OCI-LY7 (cell line): ENCODE measurements around the gene STEAP3. TPM values are rescaled to one million over a fixed set of nuclear protein-coding genes. Genes with fewer than 3 reads are reported as not detected.

ENCODE experiments used
- BruUV-seq: library from RNA; stranded (reverse); fragments of 400-500 nt; replicated peaks from 2 replicates; lab custom pipeline; 2021; lab: Mats Ljungman, UMichigan
- CTCF ChIA-PET: fragments of 300-600 bp; sonication (Branson Sonifier 250); formaldehyde crosslinking; loops from one replicate; lab custom pipeline; 2022; ENCODE audit warnings: antibody characterized with exemption; ENCODE audit not compliant: unreplicated experiment; lab: Charles Lee
- POLR2A ChIA-PET: fragments of 300-600 bp; sonication (Branson Sonifier 250); formaldehyde crosslinking; loops from one replicate; lab custom pipeline; 2022; ENCODE audit warnings: antibody characterized with exemption; lab: Charles Lee
- DNase-seq: peaks from one replicate; pipeline ENCODE4 v3.0.0-alpha.2; 2015; ENCODE audit warnings: low spot score
- H2AFZ ChIP-seq: fragments of 200-600 bp; sonication (generic), shearing (Covaris generic); 2 replicates; pipeline ENCODE4 v1.6.1; 2014; ENCODE audit warnings: mild to moderate bottlenecking, antibody characterized with exemption, low read length, moderate library complexity
- H3K27ac ChIP-seq: fragments of 200-600 bp; sonication (generic); 2 replicates; pipeline ENCODE4 v1.5.1; 2014; ENCODE audit warnings: mixed run types, low read depth, mild to moderate bottlenecking, moderate library complexity, low read length, inconsistent platforms; ENCODE audit not compliant: poor library complexity, severe bottlenecking
- H3K36me3 ChIP-seq: fragments of 200-600 bp; sonication (generic); 2 replicates; pipeline ENCODE4 v1.6.1; 2014; ENCODE audit warnings: mild to moderate bottlenecking, antibody characterized with exemption, low read length, moderate library complexity, mixed read lengths; ENCODE audit not compliant: insufficient read depth
- H3K4me1 ChIP-seq: fragments of 200-600 bp; sonication (generic); 2 replicates; pipeline ENCODE4 v1.5.1; 2014; ENCODE audit warnings: mild to moderate bottlenecking, low read length; ENCODE audit not compliant: insufficient read depth, poor library complexity, severe bottlenecking
- H3K4me2 ChIP-seq: fragments of 200-600 bp; sonication (generic); 2 replicates; pipeline ENCODE4 v1.6.1; 2014; ENCODE audit warnings: mild to moderate bottlenecking, low read length
- H3K4me3 ChIP-seq: fragments of 200-600 bp; sonication (generic); 2 replicates; pipeline ENCODE4 v1.5.1; 2014; ENCODE audit warnings: mild to moderate bottlenecking, low read depth, low read length; ENCODE audit not compliant: poor library complexity, severe bottlenecking
- H3K79me2 ChIP-seq: fragments of 200-600 bp; sonication (generic); 2 replicates; pipeline ENCODE4 v1.6.1; 2016; ENCODE audit warnings: low read depth, mild to moderate bottlenecking, low read length, moderate library complexity, mixed read lengths; ENCODE audit not compliant: insufficient read depth
- H3K9me2 ChIP-seq: fragments of 200-600 bp; sonication (generic); 2 replicates; pipeline ENCODE4 v1.6.1; 2016; ENCODE audit warnings: mild to moderate bottlenecking, low read length, mixed read lengths; ENCODE audit not compliant: insufficient read depth
- H3K9me3 ChIP-seq: fragments of 200-600 bp; sonication (generic); 2 replicates; pipeline ENCODE4 v1.6.1; 2014; ENCODE audit warnings: mild to moderate bottlenecking, mixed run types, low read length, mixed read lengths
- H4K20me1 ChIP-seq: fragments of 200-600 bp; sonication (generic); 2 replicates; pipeline ENCODE4 v1.6.1; 2014; ENCODE audit warnings: mild to moderate bottlenecking, antibody characterized with exemption, low read length, moderate library complexity, mixed read lengths; ENCODE audit not compliant: insufficient read depth
- CTCF ChIP-seq: fragments of 200-600 bp; sonication (generic); conservative IDR thresholded peaks from 2 replicates; pipeline ENCODE4 v1.5.1; 2014; ENCODE audit warnings: mild to moderate bottlenecking, antibody characterized with exemption, low read length, moderate library complexity, mixed read lengths
- EZH2phosphoT487 ChIP-seq: fragments of 200-600 bp; sonication (generic); IDR thresholded peaks from 2 replicates; pipeline ENCODE4 v1.6.1; 2018; ENCODE audit warnings: low read depth, borderline replicate concordance, mild to moderate bottlenecking, mixed run types, antibody characterized with exemption, low read length, moderate library complexity, mixed read lengths
- intact Hi-C: fragments of 100-400 bp; cut with micrococcal nuclease; formaldehyde crosslinking; loops from one replicate; pipeline ENCODE4 v1.10.0; 2022; ENCODE audit not compliant: unreplicated experiment
- total RNA-seq, 2 experiments: library from RNA; depleted of rRNA in 1 of 2; stranded (reverse); fragments of >200 nt in 1 of 2; shearing (Covaris generic) in 1 of 2; gene quantifications; 2 replicates each; pipeline ENCODE4 v1.2.3, GENCODE V29; 2014 to 2022

The STEAP3 gene
- total RNA-seq, 2 experiments from 2014 or later: not detected

- no peak for DNase-seq
- H3K9me2 ChIP-seq: no peaks in the 10 kb centered on the region
- no peaks in the 10 kb centered on the region for H3K4me1 ChIP-seq
- no peaks in the 10 kb centered on the region for H3K79me2 ChIP-seq
- H3K36me3 ChIP-seq: no peaks in the 10 kb centered on the region
- ChIA-PET CTCF (no interaction called here), POLR2A (no interaction called here)
- H3K27ac ChIP-seq: no peak overlapping the region
- H3K4me2 ChIP-seq: no peak overlapping the region
- TF ChIP-seq EZH2phosphoT487 (no peak), CTCF (no peak)
- intact Hi-C loops: no loop called here
- H3K9me3 ChIP-seq: no peaks in the 10 kb centered on the region
- H4K20me1 ChIP-seq: no peaks in the 10 kb centered on the region
- no TSS peak for BruUV-seq
- H2AFZ ChIP-seq: no peak overlapping the region
- no peak overlapping the region for H3K4me3 ChIP-seq
Measured at GRCh38 chr2:119242276-119243119, 18.9 kb downstream of the STEAP3 start.

- no TSS peak for BruUV-seq
- POLR2A ChIA-PET: interaction anchor here (0.6 kb wide), 1 partner anchor 532 kb away, joined by 4 read pairs; no protein-coding TSS in a partner anchor
Measured at GRCh38 chr2:119243621-119244020, 20.0 kb downstream of the STEAP3 start.

More at GRCh38 chr2:119243621-119244020, 20.0 kb downstream of the STEAP3 start:
- intact Hi-C loops: no loop called here
- H3K9me2 ChIP-seq: no peaks in the 10 kb centered on the region
- H3K4me1 ChIP-seq: no peaks in the 10 kb centered on the region
- H3K36me3 ChIP-seq: no peaks in the 10 kb centered on the region
- DNase-seq: no peak
- CTCF ChIA-PET: no interaction called here
- TF ChIP-seq CTCF: no peak
- TF ChIP-seq EZH2phosphoT487: no peak
- no peaks in the 10 kb centered on the region for H4K20me1 ChIP-seq
- H2AFZ ChIP-seq: no peak overlapping the region
- no peak overlapping the region for H3K4me3 ChIP-seq
- no peaks in the 10 kb centered on the region for H3K79me2 ChIP-seq
- H3K27ac ChIP-seq: no peak overlapping the region
- no peak overlapping the region for H3K4me2 ChIP-seq
- H3K9me3 ChIP-seq: no peaks in the 10 kb centered on the region
